T follicular helper cell (primary cell): Measurements from ENCODE around the gene FAM149A.

ENCODE experiments used
- DNase-seq: peaks from one replicate; pipeline ENCODE4 v3.0.0-alpha.2; 2020; ENCODE audit warnings: low read depth

FAM149A gene

GRCh38 chr4:186105647-186106321 is 1.3 kb downstream of the FAM149A start:
- no peak for DNase-seq

DNA sequence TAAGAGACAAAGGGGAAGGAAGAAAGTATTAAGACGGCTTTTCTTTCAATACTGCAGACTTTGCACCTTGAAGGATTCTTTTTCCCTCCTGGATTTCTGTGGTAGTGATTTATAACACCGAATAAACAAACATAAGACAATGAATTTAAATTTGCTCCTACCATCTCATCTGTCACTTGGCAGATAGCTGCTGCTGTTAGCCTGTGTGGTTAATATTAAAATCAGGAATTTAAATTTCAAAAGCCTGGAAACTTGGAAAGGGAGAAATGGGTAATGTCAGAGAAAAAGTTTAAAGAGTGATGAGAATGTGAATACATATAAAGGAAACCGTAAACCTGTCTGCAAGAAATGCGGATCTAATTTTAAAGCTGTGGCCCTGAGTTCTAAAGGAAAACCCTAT is 3.4 kb downstream of the FAM149A start:
- DNase-seq: no peak

DNA sequence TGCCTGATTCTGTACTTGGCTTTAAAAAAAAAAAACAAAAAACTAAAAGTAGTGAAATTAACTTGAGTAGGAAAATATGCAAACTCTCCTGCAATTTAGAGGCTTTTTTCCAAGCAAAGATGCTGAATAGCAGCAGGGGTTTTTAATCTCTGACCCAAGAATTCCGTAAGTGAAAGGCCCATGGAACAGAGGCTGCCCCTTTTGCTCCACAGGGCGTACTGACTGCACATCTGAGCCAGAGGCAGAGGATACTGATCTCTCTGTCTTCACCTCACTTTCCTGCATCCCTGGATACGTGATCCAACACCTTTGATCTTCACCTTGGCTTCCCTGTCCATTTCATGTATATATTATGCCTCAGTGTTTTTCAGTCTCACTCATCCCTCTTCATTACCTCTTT is 3.9 kb downstream of the FAM149A start:
- DNase-seq: no peak

DNA sequence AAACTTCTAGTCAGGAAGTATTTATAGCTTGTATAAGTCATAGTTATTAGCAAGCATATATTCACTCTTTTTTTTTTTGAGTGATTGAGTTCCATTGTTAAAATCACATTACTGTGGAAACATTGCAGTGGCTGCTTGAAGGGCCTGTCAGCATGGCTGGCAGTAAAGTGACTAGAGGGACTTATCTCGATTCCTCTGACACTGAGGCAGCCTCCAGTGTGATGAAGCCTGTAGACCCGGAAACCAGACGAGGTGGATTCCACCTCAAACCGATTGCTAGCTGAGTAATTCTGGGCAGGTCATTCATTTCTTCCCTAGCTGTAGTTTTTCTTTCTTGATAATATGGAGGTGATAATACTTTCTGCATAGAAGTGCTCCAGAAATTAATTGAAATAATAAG is 4.7 kb downstream of the FAM149A start:
- DNase-seq: no peak

GRCh38 chr4:186116697-186117096 is 12.2 kb downstream of the FAM149A start:
- DNase-seq: no peak

DNA sequence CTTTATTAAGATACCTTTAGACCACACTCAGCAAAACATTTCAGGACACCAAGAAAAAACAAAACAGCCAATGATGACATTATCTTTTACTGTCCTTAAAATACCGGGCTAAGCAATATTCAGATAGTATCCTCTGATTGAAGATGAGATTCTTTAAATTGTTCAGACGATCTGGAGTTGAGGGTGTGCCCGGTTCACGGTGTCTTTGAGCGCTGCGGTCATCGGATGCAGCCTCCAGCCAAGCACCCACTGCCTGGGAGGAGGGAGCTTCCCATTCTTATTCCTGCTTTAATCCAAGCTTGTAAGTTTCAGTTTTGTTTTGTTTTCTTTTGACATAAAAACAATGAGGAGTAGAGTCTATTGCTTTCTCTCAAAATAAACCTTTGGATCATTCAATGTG is 14.1 kb downstream of the FAM149A start:
- DNase-seq: no peak

DNA sequence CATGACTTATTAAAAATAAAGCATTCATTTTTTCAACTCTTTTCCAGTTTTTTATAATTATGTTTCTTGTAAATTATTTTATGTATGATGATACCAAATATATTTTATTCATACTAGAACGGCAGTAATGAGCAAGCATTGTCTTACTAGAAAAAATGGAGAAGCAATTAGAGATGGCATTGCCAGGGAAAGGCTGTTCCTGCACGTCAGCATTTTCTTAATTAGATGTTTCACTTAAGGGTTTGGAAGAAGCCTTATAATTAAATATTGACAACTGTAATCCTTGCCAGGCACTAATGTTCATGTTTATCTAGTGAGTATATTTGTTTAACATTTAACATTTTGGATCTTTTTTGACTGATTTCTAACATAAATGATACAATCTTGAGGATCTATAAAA is 16.6 kb downstream of the FAM149A start:
- DNase-seq: no peak

GRCh38 chr4:186128842-186129241 is 24.3 kb downstream of the FAM149A start:
- DNase-seq: no peak

- DNase-seq: no peak
These were observed 27.4 kb downstream of the FAM149A start for GRCh38 chr4:186131935-186132334.

GRCh38 chr4:186132577-186133242 is 28.2 kb downstream of the FAM149A start:
- no peak for DNase-seq

DNA sequence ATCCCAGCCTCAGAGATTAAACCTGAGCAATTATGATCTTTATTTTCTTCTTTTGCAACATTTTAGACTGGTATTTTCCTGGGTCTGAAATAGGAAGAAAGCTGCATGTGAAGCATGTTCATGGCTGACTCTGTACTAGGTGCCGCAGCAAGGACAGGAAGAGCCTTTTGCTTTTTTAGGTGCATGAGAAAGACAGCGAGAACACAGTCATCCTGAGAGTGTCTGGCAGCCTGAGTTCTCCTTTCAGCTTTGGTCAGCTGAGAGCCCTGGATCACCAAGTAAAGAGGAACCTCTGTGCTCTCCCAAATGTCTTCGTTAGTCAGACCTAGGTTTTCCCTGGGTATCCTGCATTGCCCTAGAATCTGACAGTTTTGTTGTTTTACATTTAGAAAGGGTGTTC is 29.8 kb downstream of the FAM149A start:
- DNase-seq: no peak

DNA sequence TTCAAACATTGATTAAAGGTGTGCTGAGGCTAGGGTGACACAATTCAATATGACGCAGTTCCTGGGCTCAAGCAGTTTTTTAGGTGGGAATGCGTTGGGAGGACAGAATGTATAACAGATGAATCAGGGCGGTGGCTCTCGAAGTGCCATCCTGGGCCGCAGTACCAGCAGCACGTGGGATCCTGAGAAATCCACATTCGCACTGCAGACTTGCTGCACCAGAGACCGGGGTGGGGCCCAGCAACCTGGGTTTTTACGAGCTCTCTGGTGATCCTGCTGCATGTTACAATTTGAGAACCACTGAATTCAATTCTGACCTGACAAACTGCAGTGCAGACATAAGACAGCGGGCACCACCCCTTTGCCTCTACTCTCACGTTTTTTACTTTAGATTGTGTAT is 30.4 kb downstream of the FAM149A start:
- no peak for DNase-seq

GRCh38 chr4:186137196-186137794 is 32.8 kb downstream of the FAM149A start:
- DNase-seq: no peak

- DNase-seq: no peak
These were observed 39.9 kb downstream of the FAM149A start for GRCh38 chr4:186144198-186144945.

GRCh38 chr4:186144946-186145569 is 40.6 kb downstream of the FAM149A start:
- no peak for DNase-seq

DNA sequence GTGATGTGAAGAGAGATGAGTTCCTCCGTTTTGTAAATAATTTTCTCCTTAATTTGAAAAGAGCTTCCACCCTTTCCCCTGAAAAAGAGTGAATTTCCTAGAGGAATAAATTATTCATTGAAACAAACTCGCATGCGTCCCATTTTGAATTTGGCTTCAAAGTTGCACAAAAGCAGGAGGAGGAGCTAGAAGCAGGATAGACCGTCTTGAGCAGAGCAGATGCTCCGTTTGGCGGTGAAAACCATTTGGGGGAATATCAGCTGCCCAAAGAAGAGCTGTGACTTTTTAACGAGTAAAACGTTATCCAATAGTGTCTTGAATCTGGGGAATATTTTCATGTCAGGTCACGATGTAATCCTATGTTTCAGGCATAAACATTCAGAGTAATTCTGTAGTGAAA is 42.0 kb downstream of the FAM149A start:
- DNase-seq: no peak

DNA sequence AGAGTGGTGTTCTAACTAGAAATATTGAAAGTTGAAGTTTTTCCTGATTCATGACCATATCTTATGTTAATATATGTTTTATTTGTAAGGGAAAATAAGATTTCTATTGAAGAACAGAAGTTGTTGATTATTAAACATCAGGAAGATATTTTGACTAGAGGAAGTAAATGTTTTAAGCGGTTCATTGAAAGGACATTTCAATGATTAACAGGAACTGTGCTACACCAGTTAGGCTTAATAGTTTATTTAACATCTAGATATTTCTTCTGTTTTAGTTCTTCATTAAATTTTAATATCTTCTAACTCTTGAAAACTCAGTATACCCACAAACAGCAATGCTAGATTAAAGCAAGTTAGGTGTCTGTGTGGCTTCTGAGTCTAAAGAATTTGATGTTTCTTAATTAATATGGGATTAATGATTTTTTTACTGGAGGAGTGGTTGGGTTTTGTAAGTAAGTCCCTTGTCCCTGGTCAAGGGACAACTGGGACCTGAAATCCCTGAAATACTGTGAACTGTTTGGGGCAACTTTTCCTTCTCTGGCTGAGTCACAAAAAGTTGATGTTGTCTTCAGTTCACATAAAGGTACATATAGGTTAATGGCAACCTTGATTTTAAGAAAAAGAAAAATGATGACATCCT is 44.0 kb downstream of the FAM149A start:
- no peak for DNase-seq

GRCh38 chr4:186149872-186150271 is 45.4 kb downstream of the FAM149A start:
- DNase-seq: no peak

GRCh38 chr4:186150926-186151325 is 46.4 kb downstream of the FAM149A start:
- no peak for DNase-seq

GRCh38 chr4:186151499-186151898 is 47.0 kb downstream of the FAM149A start:
- DNase-seq: no peak

DNA sequence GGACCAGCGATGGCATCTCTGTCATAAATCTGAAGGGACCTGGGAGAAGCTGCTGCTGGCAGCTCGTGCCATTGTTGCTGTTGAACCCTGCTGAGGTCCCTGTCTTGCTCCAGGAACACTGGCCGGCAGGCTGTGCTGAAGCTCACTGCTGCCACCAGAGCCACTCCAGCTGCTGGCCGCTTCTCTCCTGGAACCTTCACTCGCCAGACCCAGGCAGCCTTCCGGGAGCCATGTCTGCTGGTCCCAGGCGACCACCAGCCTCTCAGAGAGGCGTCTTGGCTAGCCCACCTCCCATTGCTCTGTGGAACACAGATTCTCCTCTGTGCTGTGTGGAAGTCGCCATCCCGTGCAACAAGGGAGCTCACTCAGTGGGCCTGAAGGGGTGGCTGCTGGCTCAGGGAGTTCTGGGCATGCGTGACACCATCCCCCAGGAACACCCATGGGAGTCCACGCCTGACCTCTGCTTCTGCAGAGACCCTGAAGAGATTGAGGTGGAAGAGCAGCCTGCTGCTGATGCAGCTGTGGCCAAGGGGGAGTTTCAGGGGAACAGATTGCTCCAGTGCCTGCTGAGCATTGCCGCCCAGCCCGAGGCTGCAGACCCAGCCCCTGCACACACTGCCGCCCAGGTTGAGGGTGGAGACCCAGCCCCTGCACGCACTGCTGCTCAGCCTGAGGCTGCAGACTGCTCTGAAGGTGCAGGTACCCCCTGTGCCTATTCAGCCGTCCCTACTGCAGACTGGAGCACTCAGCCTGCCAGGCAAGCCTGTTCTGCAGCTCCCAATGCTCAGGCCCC is 53.7 kb downstream of the FAM149A start:
- DNase-seq: no peak
